SU-DHL-6 (cell line): Measurements from ENCODE around the gene TACR3.

Source experiments
- H2AFZ ChIP-seq: fragments of 200-600 bp; sonication (generic); 2 replicates; pipeline ENCODE4 v1.6.1; 2014; ENCODE audit warnings: low read depth, mild to moderate bottlenecking, moderate library complexity, mixed read lengths, antibody characterized with exemption, low read length; ENCODE audit not compliant: severe bottlenecking
- H3F3A ChIP-seq: fragments of 200-600 bp; shearing (Covaris generic); 2 replicates; pipeline ENCODE4 v1.6.0; 2016; ENCODE audit warnings: antibody characterized with exemption, mild to moderate bottlenecking; ENCODE audit not compliant: insufficient read depth
- H3K27ac ChIP-seq: fragments of 200-600 bp; sonication (generic); 2 replicates; pipeline ENCODE4 v1.5.1; 2016; ENCODE audit warnings: low read depth, mild to moderate bottlenecking, low read length, moderate library complexity, mixed read lengths
- H3K27me3 ChIP-seq: fragments of 200-600 bp; sonication (generic), shearing (Covaris generic); 2 replicates; pipeline ENCODE4 v1.6.0; 2014; ENCODE audit warnings: mild to moderate bottlenecking, low read length
- H3K36me3 ChIP-seq: fragments of 200-600 bp; sonication (generic); 2 replicates; pipeline ENCODE4 v1.6.1; 2014; ENCODE audit warnings: mild to moderate bottlenecking, low read length, mixed read lengths
- H3K4me2 ChIP-seq: fragments of 300-600, 200-600 bp; shearing (Covaris generic), sonication (generic); 2 replicates; pipeline ENCODE4 v1.6.0; 2014; ENCODE audit warnings: low read length, low read depth, mild to moderate bottlenecking; ENCODE audit not compliant: poor library complexity, severe bottlenecking
- H3K4me3 ChIP-seq: fragments of 200-600 bp; sonication (generic); 2 replicates; pipeline ENCODE4 v1.5.1; 2014; ENCODE audit warnings: antibody characterized with exemption, low read length, mild to moderate bottlenecking, mixed read lengths; ENCODE audit not compliant: insufficient read depth, poor library complexity, severe bottlenecking
- H3K79me2 ChIP-seq: fragments of 200-600 bp; sonication (generic); 2 replicates; pipeline ENCODE4 v1.6.1; 2014; ENCODE audit warnings: mild to moderate bottlenecking, low read length, moderate library complexity; ENCODE audit not compliant: insufficient read depth
- H3K9ac ChIP-seq: fragments of 200-600 bp; sonication (generic); 2 replicates; pipeline ENCODE4 v1.7.0; 2014; ENCODE audit warnings: mild to moderate bottlenecking, low read length
- H3K9me2 ChIP-seq: fragments of 200-600 bp; sonication (generic); replicated peaks from 2 replicates; pipeline ENCODE4 v1.6.1; 2014; ENCODE audit warnings: low read length; ENCODE audit not compliant: insufficient read depth
- H3K9me3 ChIP-seq: fragments of 200-600 bp; sonication (generic); 2 replicates; pipeline ENCODE4 v1.6.1; 2014; ENCODE audit warnings: low read length, mixed read lengths; ENCODE audit not compliant: insufficient read depth
- H4K20me1 ChIP-seq: fragments of 200-600 bp; sonication (generic); 2 replicates; pipeline ENCODE4 v1.6.1; 2014; ENCODE audit warnings: low read depth, mild to moderate bottlenecking, antibody characterized with exemption, low read length, moderate library complexity, mixed read lengths
- EZH2phosphoT487 ChIP-seq: fragments of 200-600 bp; sonication (generic), shearing (Covaris generic); conservative IDR thresholded peaks from 2 replicates; pipeline ENCODE4 v1.6.1; 2018; ENCODE audit warnings: mild to moderate bottlenecking, antibody characterized with exemption, low read length, moderate library complexity, mixed read lengths
- TF ChIP-seq, protein P1 (sequence below): fragments of 200-600 bp; sonication (generic); IDR thresholded peaks from one replicate; pipeline ENCODE4 v1.5.1; 2017; ENCODE audit warnings: antibody characterized with exemption, mild to moderate bottlenecking, low read length, moderate library complexity; ENCODE audit not compliant: insufficient read depth, poor library complexity, severe bottlenecking

Gene TACR3

GRCh38 chr4:103664436-103665075 is 55.2 kb downstream of the TACR3 start:
- H3K36me3 ChIP-seq: no peaks in the 10 kb centered on the region
- no peaks in the 10 kb centered on the region for H3K79me2 ChIP-seq
- no peaks in the 10 kb centered on the region for H3K9me2 ChIP-seq
- H3K27me3 ChIP-seq: no peaks in the 10 kb centered on the region
- no peak overlapping the region for H3K27ac ChIP-seq
- no peak overlapping the region for H3K9ac ChIP-seq
- no peaks in the 10 kb centered on the region for H4K20me1 ChIP-seq
- H3K4me3 ChIP-seq: no peak overlapping the region
- no peak overlapping the region for H3K4me2 ChIP-seq
- H3K9me3 ChIP-seq: no peaks in the 10 kb centered on the region
- H2AFZ ChIP-seq: no peak overlapping the region
- TF ChIP-seq EZH2phosphoT487: no peak
- TF ChIP-seq, protein P1, sequence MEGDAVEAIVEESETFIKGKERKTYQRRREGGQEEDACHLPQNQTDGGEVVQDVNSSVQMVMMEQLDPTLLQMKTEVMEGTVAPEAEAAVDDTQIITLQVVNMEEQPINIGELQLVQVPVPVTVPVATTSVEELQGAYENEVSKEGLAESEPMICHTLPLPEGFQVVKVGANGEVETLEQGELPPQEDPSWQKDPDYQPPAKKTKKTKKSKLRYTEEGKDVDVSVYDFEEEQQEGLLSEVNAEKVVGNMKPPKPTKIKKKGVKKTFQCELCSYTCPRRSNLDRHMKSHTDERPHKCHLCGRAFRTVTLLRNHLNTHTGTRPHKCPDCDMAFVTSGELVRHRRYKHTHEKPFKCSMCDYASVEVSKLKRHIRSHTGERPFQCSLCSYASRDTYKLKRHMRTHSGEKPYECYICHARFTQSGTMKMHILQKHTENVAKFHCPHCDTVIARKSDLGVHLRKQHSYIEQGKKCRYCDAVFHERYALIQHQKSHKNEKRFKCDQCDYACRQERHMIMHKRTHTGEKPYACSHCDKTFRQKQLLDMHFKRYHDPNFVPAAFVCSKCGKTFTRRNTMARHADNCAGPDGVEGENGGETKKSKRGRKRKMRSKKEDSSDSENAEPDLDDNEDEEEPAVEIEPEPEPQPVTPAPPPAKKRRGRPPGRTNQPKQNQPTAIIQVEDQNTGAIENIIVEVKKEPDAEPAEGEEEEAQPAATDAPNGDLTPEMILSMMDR: no peak
- no peaks in the 10 kb centered on the region for H3F3A ChIP-seq

DNA sequence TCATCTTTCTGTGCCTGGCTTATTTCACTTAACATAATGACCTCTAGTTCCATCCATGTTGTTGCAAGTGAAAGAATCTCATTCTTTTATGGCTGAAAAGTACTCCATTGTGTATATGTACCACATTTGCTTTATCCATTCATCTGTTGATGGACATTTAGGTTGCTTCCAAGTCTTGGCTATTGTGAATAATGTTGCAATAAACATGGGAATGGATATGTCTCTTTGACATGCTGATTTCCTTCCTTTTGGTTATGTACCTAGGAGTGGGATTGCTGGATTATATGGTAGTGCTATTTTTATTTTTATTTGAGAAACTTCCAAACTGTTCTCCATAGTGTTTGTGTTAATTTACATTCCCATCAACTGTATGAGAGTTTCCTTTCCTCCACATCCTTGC is 71.2 kb downstream of the TACR3 start:
- no peaks in the 10 kb centered on the region for H3K9me3 ChIP-seq
- H3K27ac ChIP-seq: no peak overlapping the region
- H3K4me3 ChIP-seq: no peak overlapping the region
- H3K4me2 ChIP-seq: no peak overlapping the region
- no peaks in the 10 kb centered on the region for H3K27me3 ChIP-seq
- no peak overlapping the region for H2AFZ ChIP-seq
- no peaks in the 10 kb centered on the region for H4K20me1 ChIP-seq
- H3K36me3 ChIP-seq: no peaks in the 10 kb centered on the region
- TF ChIP-seq, protein P1: no peak
- no peak for TF ChIP-seq EZH2phosphoT487
- no peak overlapping the region for H3K9ac ChIP-seq
- no peaks in the 10 kb centered on the region for H3K9me2 ChIP-seq
- H3F3A ChIP-seq: no peaks in the 10 kb centered on the region
- H3K79me2 ChIP-seq: no peaks in the 10 kb centered on the region

DNA sequence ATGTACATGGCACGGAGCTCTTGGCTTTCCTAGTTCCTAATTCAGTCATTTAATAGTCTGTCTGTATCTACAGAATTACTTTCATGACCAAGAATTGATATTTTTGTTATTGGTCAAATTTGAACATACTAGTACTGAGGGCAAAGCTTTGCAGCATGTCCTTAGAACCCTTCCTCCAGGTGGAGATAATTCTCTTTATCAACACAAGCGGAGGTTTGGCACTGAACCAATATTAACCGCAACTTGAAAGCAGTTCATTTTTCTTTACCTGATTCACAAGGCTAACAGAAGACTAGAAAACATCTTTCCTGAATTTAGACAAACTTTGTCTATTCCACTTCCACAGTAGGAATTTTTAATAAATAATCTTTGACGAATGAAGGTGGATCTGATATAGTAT is 73.8 kb downstream of the TACR3 start:
- H3K36me3 ChIP-seq: no peaks in the 10 kb centered on the region
- no peaks in the 10 kb centered on the region for H3F3A ChIP-seq
- no peaks in the 10 kb centered on the region for H3K79me2 ChIP-seq
- H3K4me2 ChIP-seq: no peak overlapping the region
- no peaks in the 10 kb centered on the region for H3K27me3 ChIP-seq
- H3K27ac ChIP-seq: no peak overlapping the region
- H3K9me3 ChIP-seq: no peaks in the 10 kb centered on the region
- no peaks in the 10 kb centered on the region for H3K9me2 ChIP-seq
- no peaks in the 10 kb centered on the region for H4K20me1 ChIP-seq
- H2AFZ ChIP-seq: no peak overlapping the region
- no peak overlapping the region for H3K4me3 ChIP-seq
- TF ChIP-seq EZH2phosphoT487: no peak
- TF ChIP-seq, protein P1: no peak
- H3K9ac ChIP-seq: no peak overlapping the region
